ENCODE results near the gene FADS3.

FADS3 gene

GRCh38 chr11:61897387-61898246 lies 6.3 kb upstream of the FADS3 start:
- no peak overlapping the region for H3K4me3 ChIP-seq (ENCODE audit: low read depth, low read length)
- ChIA-PET POLR2A (no interaction called here), CTCF (interaction anchor here (0.7 to 18.2 kb wide), 36 partner anchors 9 to 413 kb away, joined by 3 to 568 read pairs (median 9); partner anchors contain the start of genes BEST1, FEN1, FTH1 and RAB3IL1)
- no peak for DNase-seq (ENCODE audit: low read depth, low spot score)
- peak; percentile 97 for TF ChIP-seq CTCF (IDR thresholded peaks at IDR 0.05; ENCODE audit: insufficient read depth, low read length, missing control alignments)

- DNase-seq (ENCODE audit: low read depth, low spot score), result no peak
- no peak overlapping the region for H3K4me3 ChIP-seq (ENCODE audit: low read depth, low read length)
- no peak for TF ChIP-seq CTCF (IDR thresholded peaks at IDR 0.05; ENCODE audit: insufficient read depth, low read length, missing control alignments)
- CTCF ChIA-PET, result interaction anchor here (0.7 to 18.2 kb wide), 26 partner anchors 8 to 226 kb away, joined by 3 to 568 read pairs (median 26); partner anchors contain the start of genes BEST1, FEN1, FTH1 and INCENP
- POLR2A ChIA-PET, result no interaction called here
These were observed 5.5 kb upstream of the FADS3 start for GRCh38 chr11:61896665-61897386.

- CTCF ChIA-PET, result interaction anchor here (0.7 to 18.2 kb wide), 13 partner anchors 9 to 227 kb away, joined by 3 to 568 read pairs (median 110); partner anchors contain the start of genes BEST1, FEN1, FTH1 and INCENP
- H3K4me3 ChIP-seq (ENCODE audit: low read depth, low read length), result no peak overlapping the region
- no peak for DNase-seq (ENCODE audit: low read depth, low spot score)
- no peak for TF ChIP-seq CTCF (IDR thresholded peaks at IDR 0.05; ENCODE audit: insufficient read depth, low read length, missing control alignments)
- POLR2A ChIA-PET, result no interaction called here
These were observed 4.3 kb upstream of the FADS3 start for GRCh38 chr11:61895718-61896059.

GRCh38 chr11:61895046-61895717 lies 3.8 kb upstream of the FADS3 start:
- TF ChIP-seq CTCF (IDR thresholded peaks at IDR 0.05; ENCODE audit: insufficient read depth, low read length, missing control alignments), result no peak
- H3K4me3 ChIP-seq (ENCODE audit: low read depth, low read length), result no peak overlapping the region
- ChIA-PET POLR2A (no interaction called here), CTCF (interaction anchor here (5.9 to 18.2 kb wide), 8 partner anchors 17 to 211 kb away, joined by 66 to 568 read pairs (median 207); partner anchors contain the start of genes BEST1, FEN1, FTH1 and RAB3IL1)
- DNase-seq (ENCODE audit: low read depth, low spot score), result no peak

- H3K4me3 ChIP-seq (ENCODE audit: low read depth, low read length), result no peak overlapping the region
- CTCF ChIA-PET, result interaction anchor here (1.2 to 18.2 kb wide), 5 partner anchors 53 to 213 kb away, joined by 3 to 406 read pairs (median 15); no protein-coding TSS in a partner anchor
- peak; percentile 75 for DNase-seq (ENCODE audit: low read depth, low spot score)
- POLR2A ChIA-PET, result no interaction called here
- TF ChIP-seq CTCF (IDR thresholded peaks at IDR 0.05; ENCODE audit: insufficient read depth, low read length, missing control alignments), result no peak
These were observed 2.6 kb upstream of the FADS3 start for GRCh38 chr11:61893981-61894380.
